CD4-positive, alpha-beta T cell treated with Interferon alpha-2 for 1 hour (primary cell): ENCODE results near the gene BAAT.
A peak's percentile ranks its signal among the peaks of the same experiment; 100 is the strongest.

Experiments used
- DNase-seq, 2 donors: peaks; one replicate each; pipeline ENCODE4 v3.0.0-alpha.2; 2020 to 2022

Gene BAAT

DNA sequence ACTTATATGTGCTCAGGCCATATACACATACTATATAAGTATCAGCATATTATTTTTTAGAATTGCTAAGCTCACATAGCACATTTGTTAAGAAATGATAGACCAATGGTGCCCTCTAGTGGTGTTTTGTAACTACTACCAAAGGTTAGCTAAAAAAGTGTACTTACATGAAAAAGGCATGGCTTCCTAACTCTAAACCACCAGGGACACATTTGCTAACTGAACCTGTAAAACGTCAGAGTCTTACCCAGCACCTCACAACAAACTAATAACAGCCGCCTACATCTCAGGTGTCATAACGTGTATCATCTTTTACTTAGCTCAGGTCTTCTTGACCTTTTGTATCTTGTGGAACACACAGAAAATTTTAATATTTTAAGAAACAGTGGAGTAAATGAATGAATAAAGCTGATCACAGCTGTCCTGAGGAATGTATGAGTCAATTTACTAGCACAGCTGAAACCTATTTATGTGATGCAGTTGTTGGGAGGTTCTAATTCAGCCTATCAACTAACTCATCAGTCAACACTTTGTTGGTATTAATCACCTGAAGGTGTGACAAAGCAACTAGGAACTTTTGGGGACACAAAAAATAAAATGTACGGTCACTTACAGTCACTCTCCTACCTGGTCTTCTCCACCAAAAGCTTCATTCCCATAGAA is 72.9 kb downstream of the BAAT start:
- DNase-seq = peak in 1 of 2 donors; percentile 68

DNA sequence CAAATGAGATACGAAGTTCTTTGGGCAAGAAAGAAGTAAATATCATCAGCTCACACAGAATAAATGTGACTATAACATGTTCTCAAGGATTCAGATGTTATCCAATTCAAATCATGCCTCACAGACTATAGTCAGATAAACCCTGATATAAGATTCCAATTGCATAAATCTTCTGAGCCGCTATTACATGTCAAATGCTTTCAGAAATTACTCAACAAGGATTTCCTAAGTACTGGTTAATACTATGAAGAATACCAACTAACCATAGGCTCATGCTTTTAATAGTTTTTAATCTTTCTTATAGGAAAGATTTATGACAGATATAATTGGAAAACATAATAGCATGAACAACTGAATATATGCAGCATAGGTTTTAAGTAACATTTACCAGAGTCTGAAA is 73.6 kb downstream of the BAAT start:
- no peak for DNase-seq
